Subcutaneous adipose tissue (tissue), 4 donors: Measurements from ENCODE around the gene IL21R. TPM values are rescaled to one million over a fixed set of nuclear protein-coding genes. Genes with fewer than 3 reads are reported as not detected.

ENCODE experiments used
- CTCF ChIP-seq: fragments of 450-650 bp; IDR thresholded peaks from one replicate; pipeline ENCODE4 v1.5.1; 2016; ENCODE audit warnings: low read depth, mild to moderate bottlenecking, control low read depth, antibody characterized with exemption, moderate library complexity
- total RNA-seq, 4 donors: library from RNA; depleted of rRNA; stranded (reverse); fragments of >200 nt; gene quantifications; one replicate each; pipeline ENCODE4 v1.1.0, GENCODE V29; 2016

The IL21R gene
- total RNA-seq, 4 donors from 2014 or later: 0.51 TPM; not detected in 3

- no peak for TF ChIP-seq CTCF
Observed at GRCh38 chr16:27384425-27384824, 17.5 kb upstream of the IL21R start.

DNA sequence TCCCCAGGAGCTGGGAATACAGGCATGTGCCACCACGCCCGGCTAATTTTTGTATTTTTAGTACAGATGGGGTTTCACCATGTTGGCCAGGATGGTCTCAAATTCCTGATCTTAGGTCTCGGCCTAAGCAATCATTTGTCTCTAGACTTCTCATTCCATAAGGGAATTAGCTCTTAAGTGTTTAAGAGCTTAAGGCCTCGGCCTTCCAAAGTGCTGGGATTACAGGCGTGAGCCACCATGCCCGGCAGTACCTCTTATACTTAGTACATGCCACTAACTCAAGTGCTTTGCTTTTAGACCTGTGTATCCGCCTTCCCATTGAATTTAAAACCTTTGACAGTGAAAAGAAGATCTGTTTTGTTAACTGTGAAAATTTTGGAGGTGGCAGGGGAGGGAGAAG is 16.6 kb upstream of the IL21R start:
- no peak for TF ChIP-seq CTCF

GRCh38 chr16:27386674-27387073 is 15.3 kb upstream of the IL21R start:
- no peak for TF ChIP-seq CTCF

DNA sequence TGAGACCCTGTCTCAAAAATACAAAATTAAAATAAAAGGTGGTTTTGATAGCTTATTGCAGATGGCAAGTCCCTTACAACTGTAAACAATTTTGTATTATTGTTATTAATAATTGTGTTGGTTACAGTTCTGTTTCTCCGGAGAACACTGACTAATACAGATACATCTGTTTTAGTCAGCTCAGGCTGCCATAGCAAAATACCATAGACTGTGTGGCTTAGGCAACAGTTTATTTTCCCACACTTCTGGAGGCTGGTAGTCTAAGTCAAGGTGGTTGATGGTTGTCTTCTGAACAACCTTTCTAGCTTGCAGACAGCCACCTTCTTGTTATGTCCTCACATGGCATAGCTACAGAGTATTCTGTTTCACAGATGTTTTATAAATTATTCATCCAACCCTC is 14.2 kb upstream of the IL21R start:
- TF ChIP-seq CTCF: no peak

- TF ChIP-seq CTCF: no peak
Observed at GRCh38 chr16:27389272-27389961, 12.6 kb upstream of the IL21R start.

DNA sequence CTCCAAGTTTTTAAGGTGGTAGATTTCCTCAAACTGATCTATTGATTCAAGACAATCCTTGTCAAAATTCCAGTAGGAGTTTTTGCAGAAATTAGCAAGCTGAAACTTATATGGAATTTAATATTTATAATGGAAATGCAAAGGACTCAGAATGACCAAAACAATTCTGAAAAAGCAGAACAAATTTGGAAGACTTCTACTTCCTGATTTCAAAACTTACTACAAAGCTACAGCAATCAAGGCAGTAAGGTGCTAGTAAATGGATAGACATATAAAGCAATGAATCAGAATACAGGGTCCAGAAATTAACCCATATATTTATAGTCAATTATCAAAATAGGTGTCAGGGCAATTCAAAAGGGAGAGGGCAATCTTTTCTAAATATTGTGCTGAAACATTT is 11.8 kb upstream of the IL21R start:
- TF ChIP-seq CTCF: no peak

GRCh38 chr16:27392671-27393070 is 9.3 kb upstream of the IL21R start:
- TF ChIP-seq CTCF: no peak
